ENCODE measurements around the gene HLCS.

Gene HLCS

GRCh38 chr21:36743008-36743407, 223.5 kb downstream of the HLCS start:
- no peak for TF ChIP-seq CTCF (IDR thresholded peaks at IDR 0.05; ENCODE audit: insufficient read depth, low read depth, low read length, missing control alignments)
- no peak overlapping the region for H3K4me3 ChIP-seq (ENCODE audit: low read length)
- no peak for DNase-seq (ENCODE audit: low read depth)

- H3K4me3 ChIP-seq (ENCODE audit: low read length): no peak overlapping the region
- TF ChIP-seq CTCF (IDR thresholded peaks at IDR 0.05; ENCODE audit: insufficient read depth, low read depth, low read length, missing control alignments): no peak
- DNase-seq (ENCODE audit: low read depth): no peak
These were observed 225.0 kb downstream of the HLCS start for GRCh38 chr21:36741506-36741905.

- DNase-seq (ENCODE audit: low read depth): no peak
- no peak for TF ChIP-seq CTCF (IDR thresholded peaks at IDR 0.05; ENCODE audit: insufficient read depth, low read depth, low read length, missing control alignments)
These were observed 227.9 kb downstream of the HLCS start for GRCh38 chr21:36738489-36739126.

GRCh38 chr21:36735724-36736320, 230.6 kb downstream of the HLCS start:
- TF ChIP-seq CTCF (IDR thresholded peaks at IDR 0.05; ENCODE audit: insufficient read depth, low read depth, low read length, missing control alignments): no peak
- H3K4me3 ChIP-seq (ENCODE audit: low read length): no peak overlapping the region
- no peak for DNase-seq (ENCODE audit: low read depth)

More at GRCh38 chr21:36738489-36739126, 227.9 kb downstream of the HLCS start:
- no peak overlapping the region for H3K4me3 ChIP-seq (ENCODE audit: low read length)

DNA sequence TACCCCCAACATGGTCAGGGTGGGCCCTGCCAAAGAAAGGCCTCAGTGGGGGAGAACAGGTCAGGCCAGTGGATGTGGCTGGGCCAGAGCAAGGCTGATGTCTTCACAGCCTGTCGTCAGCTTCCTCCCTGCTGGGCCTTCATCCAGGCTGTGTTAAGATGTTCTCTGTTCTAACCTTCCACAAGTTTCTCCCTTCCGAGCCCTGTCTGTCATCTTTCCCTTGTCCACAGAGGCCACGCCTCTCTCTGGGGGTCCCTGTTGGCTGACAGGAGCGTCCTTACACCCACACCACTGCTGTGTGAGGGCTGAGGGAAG, 231.3 kb downstream of the HLCS start:
- no peak overlapping the region for H3K4me3 ChIP-seq (ENCODE audit: low read length)
- no peak for TF ChIP-seq CTCF (IDR thresholded peaks at IDR 0.05; ENCODE audit: insufficient read depth, low read depth, low read length, missing control alignments)
- no peak for DNase-seq (ENCODE audit: low read depth)

DNA sequence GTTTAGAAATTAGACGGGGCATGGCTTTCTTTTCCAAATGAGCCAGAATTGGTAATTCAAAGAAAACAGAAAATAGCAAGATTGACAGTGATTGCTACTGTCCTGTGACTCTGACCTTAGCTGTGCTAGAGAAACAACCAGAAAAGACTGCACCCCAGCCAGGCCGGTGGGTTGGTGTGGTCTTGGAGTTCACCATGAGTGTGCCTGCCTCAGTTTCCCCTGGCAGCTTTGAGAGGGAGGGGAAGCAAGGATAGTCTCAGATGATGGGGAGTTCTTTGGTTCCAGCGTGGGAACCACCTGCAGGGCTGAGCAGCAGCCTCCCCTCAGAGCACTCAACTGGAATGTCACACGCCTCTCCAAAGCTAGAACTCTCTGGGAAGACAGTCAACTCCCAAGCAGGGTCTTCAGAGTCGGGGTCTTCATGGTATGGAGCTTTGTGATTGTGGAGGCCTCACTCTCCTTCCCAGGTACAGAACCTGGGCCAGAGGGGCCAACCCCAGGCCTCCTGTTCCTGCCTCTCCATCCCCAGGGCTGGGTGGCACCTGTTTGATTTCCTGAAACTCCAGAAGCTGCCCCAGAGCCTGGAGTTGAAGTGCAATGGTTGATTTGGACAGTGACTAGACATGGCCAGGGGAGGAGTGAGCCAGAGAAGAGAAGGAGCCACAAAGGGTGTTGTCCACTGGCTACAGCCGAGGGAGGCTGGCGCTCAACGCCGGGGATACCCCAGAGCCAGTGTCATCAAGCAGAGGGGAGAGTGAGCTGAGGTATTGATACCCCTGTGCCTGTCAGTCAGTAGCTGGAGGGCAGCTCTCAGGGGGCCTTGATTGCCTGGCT, 231.9 kb downstream of the HLCS start:
- DNase-seq (ENCODE audit: low read depth): no peak
- TF ChIP-seq CTCF (IDR thresholded peaks at IDR 0.05; ENCODE audit: insufficient read depth, low read depth, low read length, missing control alignments): no peak
- H3K4me3 ChIP-seq (ENCODE audit: low read length): no peak overlapping the region

Data from epithelial cell of esophagus (primary cell).